Stimulated activated CD4-positive, alpha-beta T cell treated with anti-CD3 and anti-CD28 coated beads, Interleukin-15, amount 100 ng/mL, for 1 hour (primary cell): ENCODE results near the gene LRRC26.

ENCODE experiments used
- DNase-seq, 2 donors: peaks; one replicate each; pipeline ENCODE4 v3.0.0-alpha.2; 2020; ENCODE audit warnings: low read depth in 1 of 2, low spot score in 1 of 2

The LRRC26 gene

GRCh38 chr9:137169896-137170358, at the start of gene LRRC26:
Gene LRRC26 (minus strand): TSS chr9:137170051. CDS start chr9:137169943, 108 bp downstream.
- no peak for DNase-seq

GRCh38 chr9:137218754-137219271, 49.0 kb upstream of the LRRC26 start:
- no peak for DNase-seq

- no peak for DNase-seq
These were observed 48.4 kb upstream of the LRRC26 start for GRCh38 chr9:137218212-137218753.

- DNase-seq: no peak
These were observed 47.7 kb upstream of the LRRC26 start for GRCh38 chr9:137217276-137218211.

GRCh38 chr9:137216188-137216965, 46.5 kb upstream of the LRRC26 start:
- no peak for DNase-seq

- no peak for DNase-seq
These were observed 45.5 kb upstream of the LRRC26 start for GRCh38 chr9:137215196-137215986.

- DNase-seq: no peak
These were observed 44.8 kb upstream of the LRRC26 start for GRCh38 chr9:137214620-137215019.

GRCh38 chr9:137213160-137214060, 43.6 kb upstream of the LRRC26 start:
- no peak for DNase-seq

GRCh38 chr9:137212520-137212919, 42.7 kb upstream of the LRRC26 start:
- no peak for DNase-seq

- DNase-seq: no peak
These were observed 41.7 kb upstream of the LRRC26 start for GRCh38 chr9:137211532-137211931.

GRCh38 chr9:137206602-137207001, 36.8 kb upstream of the LRRC26 start:
- DNase-seq: no peak

- peak; percentile 82 to 91 for DNase-seq
These were observed 35.5 kb upstream of the LRRC26 start, which contains the start of the genes NDOR1 and TMEM203 for GRCh38 chr9:137205126-137206069. Gene NDOR1 (plus strand): TSS chr9:137205700. CDS start chr9:137205778, 78 bp downstream. Gene TMEM203 (minus strand): TSS chr9:137205648. CDS start chr9:137205414, 234 bp downstream.

GRCh38 chr9:137204731-137205125, 34.9 kb upstream of the LRRC26 start:
- DNase-seq: no peak

GRCh38 chr9:137202966-137203365, 33.1 kb upstream of the LRRC26 start:
- no peak for DNase-seq

GRCh38 chr9:137201205-137201868, 31.5 kb upstream of the LRRC26 start:
- no peak for DNase-seq

- DNase-seq: peak; percentile 94 to 97
These were observed 30.7 kb upstream of the LRRC26 start, which contains the start of gene TPRN for GRCh38 chr9:137200311-137201204. Gene TPRN (minus strand): TSS chr9:137200741. CDS start chr9:137200711, 30 bp downstream.
